Heart left ventricle (tissue), 13 donors: ENCODE results near the gene CALU.

Experiments
- POLR2A ChIP-seq, 2 donors: fragments of 450-650 bp; IDR thresholded peaks; one replicate each; pipeline ENCODE4 v1.6.1; 2017; ENCODE audit warnings: antibody characterized with exemption in 2 of 2, mild to moderate bottlenecking in 2 of 2, moderate library complexity in 2 of 2
- TF ChIP-seq, protein P1 (sequence below), 12 donors: fragments of 200-600 bp; sonication (generic) in 4 of 12; IDR thresholded peaks; one replicate each; pipeline versions ENCODE4 v1.5.0 to v1.8.0; 2018 to 2022; ENCODE audit warnings: antibody characterized with exemption in 12 of 12, mild to moderate bottlenecking in 5 of 12
- donor health status: ischemic (EF 13 %, LVEDD 7.1; RV severe dilation, severe dysfunction).
- donor health status: DM: no; HTN: yes; CAD: no.
- donor health status: DM: no; HTN: no; CAD: no.
- donor health status: ischemic (EF 25% LVEDD 6.9; RV normal size, moderate dysfunction).
- donor health status: ischemic (EF 25% LVEDD 5.7; RV mildly dilated, moderate dysfunction).
- donor health status: ischemic (EF 35%, LVEDD 5.7; RV mildly dilated, moderate dysfunction).
- donor health status: nonischemic (EF 11% LVEDD 7.7; RV severe dilation, severe dysfunction).
- donor health status: DM: yes; HTN: yes; CAD: no.
- donor health status: PGD.
- donor health status: ischemic (EF 29% LVEDD 5.4; RV normal size, mild dysfunction).
- donor health status: nonischemic (EF 23%, LVEDD 6.1; RV moderate dilation, normal function).

DNA sequence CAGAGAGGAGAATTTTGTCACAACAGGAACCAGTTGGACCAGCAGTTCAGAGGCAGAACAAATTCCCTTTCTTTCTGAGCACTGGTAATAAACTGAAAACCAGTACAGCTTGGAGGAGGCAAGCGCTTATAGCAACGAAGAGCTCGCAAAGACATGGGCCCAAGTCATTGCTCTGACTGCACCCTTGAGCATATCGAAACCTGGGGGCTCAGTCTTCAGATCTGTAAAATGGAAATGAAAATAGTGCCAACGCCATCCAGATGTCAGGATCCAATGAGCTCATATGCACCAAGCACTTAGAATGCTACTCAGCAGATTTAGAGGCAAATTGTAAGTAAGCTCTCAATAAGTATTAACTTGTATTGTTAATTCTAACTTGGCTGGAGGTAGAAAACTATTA, 14.4 kb upstream of the CALU start:
- TF ChIP-seq, protein P1, sequence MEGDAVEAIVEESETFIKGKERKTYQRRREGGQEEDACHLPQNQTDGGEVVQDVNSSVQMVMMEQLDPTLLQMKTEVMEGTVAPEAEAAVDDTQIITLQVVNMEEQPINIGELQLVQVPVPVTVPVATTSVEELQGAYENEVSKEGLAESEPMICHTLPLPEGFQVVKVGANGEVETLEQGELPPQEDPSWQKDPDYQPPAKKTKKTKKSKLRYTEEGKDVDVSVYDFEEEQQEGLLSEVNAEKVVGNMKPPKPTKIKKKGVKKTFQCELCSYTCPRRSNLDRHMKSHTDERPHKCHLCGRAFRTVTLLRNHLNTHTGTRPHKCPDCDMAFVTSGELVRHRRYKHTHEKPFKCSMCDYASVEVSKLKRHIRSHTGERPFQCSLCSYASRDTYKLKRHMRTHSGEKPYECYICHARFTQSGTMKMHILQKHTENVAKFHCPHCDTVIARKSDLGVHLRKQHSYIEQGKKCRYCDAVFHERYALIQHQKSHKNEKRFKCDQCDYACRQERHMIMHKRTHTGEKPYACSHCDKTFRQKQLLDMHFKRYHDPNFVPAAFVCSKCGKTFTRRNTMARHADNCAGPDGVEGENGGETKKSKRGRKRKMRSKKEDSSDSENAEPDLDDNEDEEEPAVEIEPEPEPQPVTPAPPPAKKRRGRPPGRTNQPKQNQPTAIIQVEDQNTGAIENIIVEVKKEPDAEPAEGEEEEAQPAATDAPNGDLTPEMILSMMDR (IDR thresholded peaks at IDR 0.05), result no peak
- no peak for TF ChIP-seq POLR2A (IDR thresholded peaks at IDR 0.05)
